ENCODE measurements around the gene CCDC50.

GRCh38 chr3:191342006-191342405 is 12.8 kb downstream of the CCDC50 start:
- TF ChIP-seq POLR2AphosphoS5 (IDR thresholded peaks at IDR 0.05) (no peak), CTCF (IDR thresholded peaks at IDR 0.05) (no peak), POLR2A (IDR thresholded peaks at IDR 0.05) (no peak), EP300 (IDR thresholded peaks at IDR 0.05) (no peak)

Data from upper lobe of left lung (tissue), 4 donors.